Measurements from ENCODE around the gene PPM1F.

Gene PPM1F, protein sequence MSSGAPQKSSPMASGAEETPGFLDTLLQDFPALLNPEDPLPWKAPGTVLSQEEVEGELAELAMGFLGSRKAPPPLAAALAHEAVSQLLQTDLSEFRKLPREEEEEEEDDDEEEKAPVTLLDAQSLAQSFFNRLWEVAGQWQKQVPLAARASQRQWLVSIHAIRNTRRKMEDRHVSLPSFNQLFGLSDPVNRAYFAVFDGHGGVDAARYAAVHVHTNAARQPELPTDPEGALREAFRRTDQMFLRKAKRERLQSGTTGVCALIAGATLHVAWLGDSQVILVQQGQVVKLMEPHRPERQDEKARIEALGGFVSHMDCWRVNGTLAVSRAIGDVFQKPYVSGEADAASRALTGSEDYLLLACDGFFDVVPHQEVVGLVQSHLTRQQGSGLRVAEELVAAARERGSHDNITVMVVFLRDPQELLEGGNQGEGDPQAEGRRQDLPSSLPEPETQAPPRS

DNA sequence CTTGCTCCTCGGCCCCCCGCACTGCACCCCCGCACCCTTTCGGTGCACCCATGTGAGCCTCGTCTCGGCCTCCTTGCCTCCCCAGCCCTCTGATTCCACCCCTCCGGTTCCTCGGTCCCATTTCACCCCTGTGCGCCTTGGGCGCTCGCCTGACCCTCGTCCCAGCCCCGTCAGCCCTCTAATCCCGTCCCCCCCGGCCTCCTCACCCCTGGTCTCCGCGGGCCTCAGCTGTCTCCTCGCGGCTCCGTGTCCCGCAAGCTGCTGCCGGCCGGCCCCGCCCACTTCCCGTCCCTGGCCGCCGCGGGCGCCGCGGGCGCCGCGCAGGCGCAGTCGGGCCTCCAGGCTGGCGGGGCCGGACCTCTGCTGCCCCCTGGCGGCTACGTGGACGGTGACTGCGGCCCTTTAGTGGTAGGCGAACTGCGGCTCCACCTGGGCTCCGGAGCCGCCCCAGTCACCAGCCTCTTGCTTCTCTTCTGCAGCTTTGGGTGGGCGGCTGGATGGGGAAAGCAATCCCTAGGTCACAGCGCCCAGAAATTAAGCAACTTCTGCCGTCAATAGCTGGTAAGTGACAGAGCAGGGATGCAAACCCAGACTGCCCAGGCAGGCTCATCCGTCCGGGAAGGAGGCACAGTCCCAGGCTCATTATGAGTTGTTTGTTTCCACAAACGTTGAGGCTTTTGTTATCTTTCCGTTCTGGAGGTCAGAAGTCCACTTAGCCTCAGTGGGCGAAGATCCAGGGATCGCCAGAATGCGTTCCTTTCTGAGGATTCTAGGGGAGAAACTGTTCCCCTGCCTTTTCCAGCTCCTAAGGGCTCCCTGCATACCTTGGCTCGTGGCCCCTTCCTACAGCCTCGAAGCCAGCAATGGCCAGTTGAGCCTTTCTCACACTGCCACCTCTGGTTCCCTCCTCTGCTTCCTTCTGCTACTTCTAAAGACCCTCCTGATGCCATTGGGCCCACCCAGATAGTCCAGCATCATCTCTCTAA is at the start of gene PPM1F:
Gene PPM1F, minus strand, starts transcription at position 263 of the 986 bp plus-strand sequence. CDS start 6,800 bp downstream, outside the sequence.
- DNase-seq, result no peak

DNA sequence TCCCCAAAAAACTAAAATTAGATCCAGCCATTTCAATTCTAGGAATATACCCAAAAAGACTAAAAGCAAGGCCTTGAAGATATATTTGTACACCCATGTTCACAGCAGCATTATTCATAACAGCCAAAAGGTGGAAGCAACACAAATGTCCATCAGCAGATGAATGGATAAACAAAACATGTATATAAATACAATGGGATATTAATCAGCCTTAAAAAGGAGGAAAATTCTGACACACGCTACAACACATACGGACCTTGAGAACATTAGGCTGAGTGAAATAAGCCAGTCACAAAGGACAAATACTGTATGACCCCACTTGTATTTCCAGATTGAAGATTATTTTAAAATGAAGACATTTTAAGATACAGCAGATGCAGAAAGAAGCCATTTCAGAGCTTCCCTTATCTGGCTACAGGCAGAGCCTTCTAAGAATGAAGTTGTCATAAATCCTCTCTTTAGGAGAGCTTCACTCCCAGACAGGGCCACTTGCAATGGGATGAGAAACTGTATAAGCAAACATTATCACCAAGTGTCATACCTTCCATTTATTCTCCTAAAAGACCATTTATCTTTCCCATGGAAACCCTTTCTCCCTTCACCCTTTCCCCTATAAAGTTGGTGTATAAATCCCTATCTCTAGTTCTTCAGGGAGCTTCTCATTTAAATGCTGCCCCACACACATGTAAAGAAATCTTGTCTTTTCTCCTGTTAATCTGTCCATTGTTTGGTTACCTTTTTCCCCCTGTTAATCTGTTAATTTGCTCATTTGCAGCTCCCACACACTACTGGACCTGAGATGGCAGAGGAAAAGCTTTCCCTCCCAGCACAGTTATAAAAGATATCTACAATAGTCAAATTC is 49.2 kb upstream of the PPM1F start:
- no peak for DNase-seq

DNA sequence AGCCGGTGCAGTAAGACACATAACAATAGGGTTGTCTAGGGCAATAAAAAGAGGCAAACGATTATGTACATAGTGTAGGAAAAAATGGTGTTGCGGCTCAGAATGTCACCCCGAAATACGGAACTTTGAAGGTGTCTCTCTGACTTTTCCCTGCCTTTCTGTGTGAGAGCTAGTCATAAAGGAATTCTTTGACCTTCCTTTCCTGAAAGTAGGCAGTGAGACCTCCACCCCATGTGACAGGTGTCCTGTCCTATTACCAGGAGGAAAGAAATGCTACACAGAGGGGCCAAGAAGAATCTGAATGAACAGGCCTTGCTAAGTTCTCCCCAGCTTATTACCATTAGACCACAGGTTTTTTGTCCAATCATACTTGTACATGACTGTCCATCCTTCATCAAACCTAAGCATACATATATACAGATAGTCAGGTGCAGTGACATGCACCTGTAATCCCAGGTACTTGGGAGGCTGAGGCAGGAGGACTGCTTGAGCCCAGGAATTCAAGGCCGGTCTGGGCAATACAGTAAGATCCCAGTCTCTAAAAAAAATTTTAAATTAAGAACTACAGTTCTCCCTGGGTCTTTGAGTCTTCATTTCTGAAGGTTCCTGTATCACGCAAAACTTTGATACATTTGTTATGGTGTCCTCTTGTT is 46.1 kb upstream of the PPM1F start:
- DNase-seq, result no peak

DNA sequence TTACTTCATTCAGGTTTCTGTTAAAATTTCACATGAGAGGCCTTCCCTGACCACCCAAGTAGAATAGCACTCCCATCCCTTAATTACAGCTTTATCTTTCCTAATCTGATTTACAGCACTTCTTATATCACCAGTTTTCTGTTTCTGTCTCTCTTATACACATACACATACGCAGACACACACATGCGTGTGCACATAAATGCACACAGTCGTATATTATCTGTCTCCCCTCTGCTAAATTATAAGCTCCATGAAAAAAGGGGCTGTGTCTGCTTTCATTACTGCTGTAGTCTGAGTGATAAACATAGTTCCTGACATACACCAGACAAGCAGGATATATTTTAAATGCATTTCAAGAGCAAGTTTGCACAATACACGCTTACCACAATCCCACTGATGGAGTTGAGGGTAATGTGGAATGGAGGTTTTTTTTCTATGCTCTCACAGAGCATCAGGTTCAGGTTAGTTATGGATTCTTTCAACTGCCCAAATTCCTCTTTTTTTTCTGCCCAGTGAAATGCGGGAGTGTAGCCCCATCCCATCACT is 43.6 kb upstream of the PPM1F start:
- no peak for DNase-seq

DNA sequence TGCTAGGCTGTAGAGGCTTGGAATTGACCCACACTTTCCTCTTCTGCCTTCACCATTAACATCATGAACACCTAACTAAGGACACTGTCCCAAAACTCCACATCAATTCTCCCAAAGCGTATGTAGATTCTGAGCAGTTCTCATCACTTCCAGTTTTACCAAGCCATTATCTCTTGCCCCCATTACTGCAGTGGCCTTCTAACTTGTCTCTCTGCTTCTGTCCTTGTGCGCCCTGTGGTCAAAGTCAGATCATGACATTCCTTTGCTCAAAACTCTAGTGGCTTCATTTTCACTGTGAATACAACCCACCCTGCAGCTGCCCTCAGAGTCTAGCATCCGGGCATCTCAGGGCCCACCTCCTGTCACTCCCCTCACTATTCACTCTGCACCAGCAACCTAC is 43.0 kb upstream of the PPM1F start:
- DNase-seq, result no peak

DNA sequence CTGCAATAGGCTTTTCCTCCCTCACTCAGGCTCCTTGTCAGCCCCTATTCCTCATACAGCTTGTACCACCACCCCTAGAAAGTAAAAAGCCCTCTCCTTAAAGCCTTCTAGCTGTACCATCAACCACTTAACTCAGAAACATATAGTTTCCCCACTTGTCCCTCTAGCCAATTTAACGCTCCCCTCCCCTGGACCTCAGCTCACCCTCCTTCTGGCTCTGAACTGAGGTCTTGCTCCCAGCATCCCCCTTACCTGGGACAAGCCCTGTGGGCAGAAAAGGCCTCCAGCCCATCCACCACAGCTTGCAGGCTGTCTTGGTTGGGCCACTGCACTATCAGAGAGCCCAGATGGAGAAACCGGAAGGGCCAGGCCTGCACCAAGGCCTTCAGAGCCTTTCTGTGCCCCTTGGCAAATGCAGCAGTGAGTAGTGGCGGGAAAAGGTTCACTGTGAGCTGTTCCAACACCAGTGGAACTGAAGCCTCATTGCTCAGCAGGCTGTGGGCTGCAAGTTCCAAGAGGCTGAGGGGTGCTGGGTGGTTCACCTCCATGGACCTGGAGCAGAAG is 42.3 kb upstream of the PPM1F start:
- no peak for DNase-seq

DNA sequence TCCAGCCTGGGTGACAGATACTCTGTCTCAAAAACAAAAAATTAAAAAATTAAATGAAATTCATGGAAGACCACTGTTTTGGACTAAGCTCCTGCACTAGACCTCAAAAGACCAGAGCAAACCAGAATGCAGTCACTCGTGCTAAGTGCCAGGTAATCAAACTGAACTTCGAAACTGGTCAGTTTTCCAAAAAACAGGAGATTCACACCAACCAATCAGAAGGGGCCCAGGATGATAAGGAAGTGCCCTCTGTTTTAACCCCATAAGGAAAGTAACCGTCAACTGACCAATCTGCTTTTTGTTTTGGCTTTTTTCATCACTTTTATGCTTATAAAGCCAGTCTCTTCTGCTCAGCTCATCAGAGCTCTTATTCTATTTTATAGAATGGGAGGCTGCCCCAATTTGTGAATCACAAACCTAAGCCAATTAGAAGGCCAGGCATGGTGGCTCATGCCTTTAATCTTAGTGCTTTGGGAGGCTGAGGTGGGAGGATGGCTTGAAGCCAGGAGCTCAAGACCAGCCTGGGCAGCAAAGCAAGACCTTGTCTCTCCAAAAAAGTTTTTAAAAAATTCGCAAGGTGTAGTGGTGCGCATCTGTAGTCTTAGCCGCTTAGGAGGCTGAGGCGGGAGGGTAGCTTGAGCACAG is 40.1 kb upstream of the PPM1F start:
- DNase-seq, result no peak

DNA sequence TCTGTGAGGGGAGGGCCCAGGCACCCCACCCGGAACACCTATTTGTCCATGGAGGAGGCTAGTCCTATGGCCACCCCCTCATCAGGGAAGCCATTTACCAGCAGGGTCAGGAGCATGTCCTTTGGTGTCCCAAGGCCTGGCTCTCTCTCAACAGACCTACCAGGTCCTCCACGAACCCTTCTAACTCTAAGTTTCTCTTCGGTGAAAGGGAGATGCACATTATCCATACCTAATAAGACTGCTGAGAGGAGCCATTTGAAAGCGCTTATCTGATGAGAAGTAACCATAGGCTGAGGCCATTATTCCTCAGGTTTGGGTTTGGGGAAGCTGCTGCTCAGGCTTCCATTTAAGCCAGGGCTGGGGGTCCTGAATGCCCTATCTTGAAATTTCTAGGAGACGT is 39.1 kb upstream of the PPM1F start:
- no peak for DNase-seq

DNA sequence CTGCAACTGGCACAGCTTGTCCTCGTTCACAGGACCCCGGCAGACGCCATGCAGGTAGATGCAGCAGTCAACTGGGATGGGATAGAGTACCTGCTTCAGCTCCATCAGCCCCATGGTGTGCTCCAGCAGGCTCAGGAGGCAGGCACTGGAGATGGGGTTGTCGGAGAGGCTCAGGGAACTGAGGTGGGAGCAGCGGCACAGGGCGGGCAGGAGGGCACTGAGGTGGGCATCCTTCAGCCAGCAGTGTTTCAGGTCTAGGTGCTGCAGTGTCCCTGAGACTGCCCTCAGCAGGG is 38.6 kb upstream of the PPM1F start:
- no peak for DNase-seq

DNA sequence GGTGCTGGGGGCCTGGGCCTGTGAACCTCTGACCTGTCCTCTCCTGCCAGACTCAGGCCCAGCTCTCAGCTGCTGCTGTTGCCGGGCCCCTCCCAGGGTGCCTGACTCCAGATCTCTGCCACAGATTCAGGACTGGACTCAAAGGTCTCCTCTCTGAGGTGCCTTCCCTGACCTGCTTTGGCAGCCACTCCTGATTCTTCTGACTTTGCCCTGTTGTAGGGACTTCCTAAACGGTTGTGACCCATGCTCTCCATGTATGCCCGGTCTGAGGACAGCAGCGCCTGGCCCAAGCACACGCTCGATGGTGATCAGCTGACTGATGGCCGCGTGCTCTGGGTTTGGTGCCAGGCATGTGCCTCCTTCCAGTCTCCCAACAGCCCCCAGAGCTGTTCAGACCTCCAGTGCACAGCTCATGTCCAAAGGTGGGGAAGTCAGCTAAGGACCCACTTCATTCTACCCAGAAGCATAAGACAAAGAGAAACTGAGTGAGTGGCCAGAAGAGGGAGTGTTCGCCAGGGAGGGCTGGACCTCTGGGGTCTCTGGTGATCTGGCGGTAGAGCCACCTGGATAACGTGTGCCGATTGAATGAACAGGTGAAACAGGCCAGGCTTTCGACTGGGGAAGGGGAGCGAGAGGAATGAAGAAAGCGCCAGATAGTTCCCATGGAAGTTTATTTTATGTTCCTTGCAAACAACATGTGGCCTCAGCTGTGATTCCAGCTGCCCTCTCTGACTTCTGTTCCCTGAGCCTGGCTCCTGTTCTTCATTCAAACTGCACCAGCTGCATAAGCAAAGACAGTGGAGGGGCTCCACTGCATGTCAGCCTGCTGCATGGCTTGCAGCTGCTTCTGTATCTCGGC is 38.0 kb upstream of the PPM1F start:
- no peak for DNase-seq

DNA sequence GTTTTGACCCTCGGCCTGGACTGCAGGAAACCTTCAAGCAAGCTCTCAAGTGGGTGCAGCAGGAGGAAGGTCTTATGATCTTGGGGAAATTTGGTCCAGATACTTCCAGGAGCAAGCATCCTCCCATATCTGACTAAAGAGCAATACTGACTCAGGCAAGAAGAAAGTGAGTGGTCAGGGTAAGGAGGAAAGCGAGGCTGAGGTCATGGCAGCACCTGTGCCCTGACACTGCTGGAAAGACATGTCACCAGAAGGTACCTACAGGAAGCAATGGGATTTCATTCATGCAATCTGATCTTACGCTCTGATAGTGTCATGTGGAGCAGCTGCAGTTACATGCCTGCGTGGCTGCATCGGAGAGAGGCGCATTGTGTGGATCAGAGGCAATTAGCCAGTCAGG is 36.4 kb upstream of the PPM1F start:
- no peak for DNase-seq

DNA sequence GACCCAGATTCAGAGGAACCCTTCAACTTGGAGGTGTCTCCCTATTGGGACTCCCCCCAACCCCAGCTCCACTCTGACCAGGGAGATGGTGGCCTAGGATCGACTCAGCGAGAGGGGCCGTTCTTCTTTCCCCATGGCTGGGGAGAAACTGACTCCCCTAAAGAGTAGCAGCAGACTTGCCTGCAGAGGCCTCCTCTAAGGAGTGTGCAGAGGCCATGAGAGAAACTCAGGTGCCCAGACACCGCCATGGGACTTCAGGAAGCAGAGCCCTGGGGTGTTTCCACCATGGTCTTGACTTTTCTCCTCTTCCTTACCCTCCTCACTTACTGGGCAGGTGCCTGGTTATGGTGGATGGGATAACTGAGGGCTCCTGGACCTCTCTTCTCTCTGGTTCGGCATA is 32.6 kb upstream of the PPM1F start:
- no peak for DNase-seq

DNA sequence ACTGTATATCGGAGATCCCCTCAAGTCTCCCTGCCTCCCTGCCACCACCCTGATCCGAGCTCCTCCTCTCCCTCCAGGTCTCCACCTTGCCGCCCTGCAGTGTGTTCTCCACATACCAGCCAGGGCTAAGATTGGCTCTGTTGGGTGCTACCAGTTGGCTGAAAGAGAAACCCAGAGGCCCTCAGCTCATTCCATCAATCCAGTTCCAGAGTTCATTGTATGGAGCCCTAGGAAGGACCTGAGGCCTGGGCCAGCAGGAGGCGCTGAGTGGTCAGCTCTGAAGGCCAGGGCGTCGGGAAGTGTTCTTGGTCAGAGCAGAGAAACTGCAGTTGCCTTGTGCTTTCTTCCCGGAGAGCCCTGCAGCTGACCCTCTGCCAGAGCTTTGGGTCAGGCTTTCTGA is 32.1 kb upstream of the PPM1F start:
- DNase-seq, result no peak

DNA sequence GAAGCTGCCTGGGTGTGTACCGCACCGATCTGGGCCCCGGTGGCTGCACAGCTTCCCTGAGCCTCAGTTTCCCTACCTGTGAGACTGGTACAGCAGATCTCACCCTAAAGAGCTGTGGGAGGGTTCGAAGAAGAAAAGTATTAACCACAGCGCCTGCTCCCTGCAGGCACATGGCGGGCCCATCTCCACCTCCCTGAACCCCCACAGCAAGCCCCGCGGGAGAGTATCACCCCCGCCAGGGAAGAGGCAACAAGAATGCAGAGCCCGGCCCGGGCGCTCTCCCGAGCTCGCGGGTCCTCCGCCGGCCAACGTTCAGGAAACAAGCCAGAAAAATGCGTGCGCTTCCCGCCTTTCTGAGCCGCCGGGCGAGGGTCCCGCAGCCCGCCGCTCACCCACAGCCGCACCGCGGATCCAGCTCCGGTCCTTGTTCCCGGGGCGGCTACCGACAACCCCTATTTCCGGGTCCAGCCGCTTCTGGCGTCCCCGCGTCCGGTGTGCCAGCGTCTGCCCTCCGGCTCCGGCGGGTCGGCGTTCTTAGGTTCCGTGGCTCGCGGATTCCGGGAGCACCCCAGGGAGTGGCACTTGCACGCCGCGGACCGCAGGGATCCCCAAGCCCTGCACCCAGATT is 29.8 kb upstream of the PPM1F start, which contains the start of gene TOP3B:
Gene TOP3B, minus strand, starts transcription at position 450 of the 628 bp plus-strand sequence. CDS start 7,078 bp downstream, outside the sequence.
- DNase-seq, result no peak

DNA sequence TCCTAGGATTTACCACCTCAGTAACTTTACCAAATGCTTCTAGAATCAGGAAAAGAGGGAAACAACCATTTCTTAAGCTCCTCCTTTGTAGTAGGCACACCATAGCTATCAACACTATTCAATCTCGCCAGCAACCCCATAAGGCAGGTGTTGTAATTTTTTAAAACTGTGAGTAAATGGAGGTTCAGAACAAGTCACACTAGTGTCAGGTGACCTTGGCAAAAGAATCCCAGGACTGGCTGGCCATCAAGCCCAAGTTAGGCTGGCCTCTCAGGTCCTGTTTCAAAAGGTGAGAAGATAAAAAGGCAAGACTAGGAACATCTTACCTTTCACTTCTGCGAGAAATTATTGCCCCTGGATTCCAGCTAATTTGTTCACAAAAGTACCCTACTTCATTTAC is 29.2 kb upstream of the PPM1F start:
- DNase-seq, result no peak

DNA sequence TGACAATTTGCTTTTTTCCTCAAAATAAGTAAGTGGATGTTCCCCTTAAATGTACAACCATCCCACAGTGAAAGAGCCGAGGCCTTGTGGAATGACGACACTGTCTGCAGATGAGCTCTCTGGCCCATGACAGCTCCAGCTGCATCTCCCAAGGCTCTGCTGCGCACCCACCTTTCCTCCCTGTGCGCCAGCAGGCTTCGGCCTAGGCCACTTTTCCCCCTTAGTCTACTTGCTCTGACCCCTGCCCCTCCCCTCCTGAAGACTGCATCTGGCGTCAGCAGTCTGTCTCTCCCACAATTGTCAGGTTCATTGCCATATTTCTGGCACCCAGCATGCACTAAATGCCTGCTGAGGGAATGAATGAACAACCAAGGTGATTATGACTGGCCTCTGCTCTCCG is 27.9 kb upstream of the PPM1F start:
- DNase-seq, result no peak

DNA sequence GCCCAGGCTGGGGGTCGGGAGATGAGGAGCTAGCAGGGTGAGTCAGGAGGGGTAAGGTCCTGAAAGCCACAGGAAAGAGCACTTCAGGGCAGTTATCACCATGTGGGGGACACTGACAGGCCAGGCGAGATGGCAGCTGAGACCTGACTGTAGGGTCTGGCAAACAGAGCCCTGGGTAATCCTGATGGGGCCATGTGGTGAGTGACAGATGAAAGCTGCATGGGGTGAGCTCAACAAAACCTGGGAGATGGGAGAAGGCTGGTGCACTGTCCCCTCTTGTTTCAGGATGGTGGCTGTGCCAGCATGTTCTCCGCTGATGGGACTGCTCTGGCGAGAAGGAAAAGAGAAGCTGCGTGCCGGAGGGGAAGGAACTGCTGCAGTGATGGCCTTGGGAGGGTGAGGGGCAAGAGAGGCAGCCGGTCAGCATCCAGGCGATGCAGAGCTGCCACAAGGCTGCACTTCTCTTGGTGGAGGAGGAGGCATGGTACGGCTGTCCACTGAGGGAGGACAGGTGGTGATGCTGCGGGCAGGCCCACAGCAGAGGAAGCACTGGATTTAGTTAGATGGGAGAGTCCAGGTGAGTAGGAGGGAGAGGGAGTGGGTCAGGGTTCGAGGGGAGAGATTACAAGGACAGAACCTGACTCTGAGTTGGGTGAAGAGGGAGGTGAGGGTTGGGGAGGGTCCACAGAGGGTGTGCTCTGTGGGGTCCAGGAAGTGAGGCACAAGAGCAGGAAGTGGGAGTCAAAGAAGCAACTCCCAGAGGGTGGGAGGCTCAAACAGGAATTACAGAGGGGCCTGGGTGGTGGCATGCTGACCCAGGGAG is 26.1 kb upstream of the PPM1F start:
- no peak for DNase-seq

DNA sequence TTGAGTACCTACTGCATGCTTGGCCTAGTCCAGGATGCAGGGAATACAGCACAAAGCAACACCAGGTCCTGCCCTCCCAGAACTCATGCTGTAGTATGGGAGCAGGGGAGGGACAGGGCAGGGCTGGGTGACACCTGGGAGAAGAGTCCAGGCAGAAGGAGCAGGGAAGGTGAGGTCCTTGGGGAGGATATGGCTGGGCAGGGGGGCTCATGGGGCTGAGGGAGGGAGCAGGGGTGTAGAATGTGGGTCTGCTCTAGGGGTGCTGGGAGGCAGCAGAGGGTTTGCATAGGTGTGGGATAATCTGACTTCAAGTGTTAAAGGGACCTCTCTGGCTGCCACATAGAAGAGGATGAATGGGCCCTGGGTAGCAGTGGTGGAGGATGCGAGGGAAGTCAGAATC is 25.2 kb upstream of the PPM1F start:
- DNase-seq, result no peak

DNA sequence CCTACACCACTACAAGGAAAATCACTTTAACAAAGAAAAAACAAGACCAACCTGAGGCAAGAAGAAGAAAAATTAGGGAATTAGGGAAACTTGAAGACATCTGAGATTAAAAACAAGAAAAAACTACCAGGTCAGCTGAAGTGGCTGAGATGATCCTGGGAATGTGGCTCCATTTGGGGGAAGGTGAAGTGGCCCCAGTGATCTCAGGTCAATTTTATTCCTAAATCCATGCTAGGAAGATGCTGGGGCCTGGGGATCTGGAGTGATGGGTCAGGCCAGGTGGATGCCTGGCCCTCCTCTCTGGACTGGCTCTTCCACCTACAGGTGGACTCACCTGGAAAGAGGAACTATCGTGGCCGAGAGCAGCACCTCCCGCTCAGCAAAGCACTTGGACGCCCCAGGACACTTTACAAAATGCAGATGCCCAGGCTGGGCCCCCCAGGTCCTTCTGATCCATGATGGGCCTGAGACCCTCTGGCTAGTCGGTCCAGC is 23.3 kb upstream of the PPM1F start:
- DNase-seq, result no peak

Data from SIG-M5 (cell line).